HG03103 (cell line): Measurements from ENCODE around the gene ZNF333.
"Not testable (repeated sequence)": the region's sequence is repeated elsewhere in the genome, so short reads cannot be mapped to it uniquely, and the experiment has no call there.

Source experiments
- ATAC-seq: cut with Tn5 transposase; IDR thresholded peaks from one replicate; pipeline ENCODE4 v1.9.1; 2021; ENCODE audit warnings: low read depth; ENCODE audit not compliant: unreplicated experiment

The ZNF333 gene

GRCh38 chr19:14695471-14695870 lies 5.6 kb downstream of the ZNF333 start:
- no peak for ATAC-seq

DNA sequence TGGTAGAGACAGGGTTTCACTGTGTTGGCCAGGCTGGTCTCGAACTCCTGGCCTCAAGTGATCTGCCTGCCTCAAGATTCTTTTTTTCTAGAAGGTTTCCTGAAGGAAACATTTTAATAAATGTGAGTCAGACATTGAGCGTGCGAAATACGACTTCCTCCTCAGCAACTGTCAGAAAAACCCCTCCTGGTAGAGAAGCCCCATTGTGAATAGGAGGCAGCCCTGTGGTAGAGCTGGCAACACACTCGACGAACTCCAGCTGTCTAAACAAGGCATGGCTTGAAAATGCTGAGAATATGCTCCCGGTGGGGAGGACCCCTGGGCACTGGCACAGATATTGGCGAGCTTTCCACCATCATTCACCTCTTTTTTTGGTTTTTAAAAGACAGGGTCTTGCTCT lies 9.8 kb downstream of the ZNF333 start:
- ATAC-seq: no peak

GRCh38 chr19:14700711-14701375 lies 11.0 kb downstream of the ZNF333 start:
- no peak for ATAC-seq

GRCh38 chr19:14703833-14704232 lies 14.0 kb downstream of the ZNF333 start:
- no peak for ATAC-seq

DNA sequence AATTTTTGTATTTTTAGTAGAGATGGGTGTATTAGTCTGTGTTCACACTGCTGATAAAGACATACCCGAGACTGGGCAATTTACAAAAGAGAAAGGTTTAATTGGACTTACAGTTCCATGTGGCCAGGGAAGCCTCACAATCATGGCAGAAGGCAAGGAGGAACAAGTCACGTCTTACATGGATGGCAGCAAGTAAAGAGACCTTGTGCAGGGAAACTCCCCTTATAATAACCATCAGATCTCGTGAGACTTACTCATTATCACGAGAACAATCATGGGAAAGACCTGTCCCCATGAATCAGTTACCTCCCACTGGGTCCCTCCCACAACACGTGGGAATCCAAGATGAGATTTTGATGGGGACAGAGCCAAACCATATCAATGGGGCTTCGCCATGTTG lies 14.6 kb downstream of the ZNF333 start:
- no peak for ATAC-seq

DNA sequence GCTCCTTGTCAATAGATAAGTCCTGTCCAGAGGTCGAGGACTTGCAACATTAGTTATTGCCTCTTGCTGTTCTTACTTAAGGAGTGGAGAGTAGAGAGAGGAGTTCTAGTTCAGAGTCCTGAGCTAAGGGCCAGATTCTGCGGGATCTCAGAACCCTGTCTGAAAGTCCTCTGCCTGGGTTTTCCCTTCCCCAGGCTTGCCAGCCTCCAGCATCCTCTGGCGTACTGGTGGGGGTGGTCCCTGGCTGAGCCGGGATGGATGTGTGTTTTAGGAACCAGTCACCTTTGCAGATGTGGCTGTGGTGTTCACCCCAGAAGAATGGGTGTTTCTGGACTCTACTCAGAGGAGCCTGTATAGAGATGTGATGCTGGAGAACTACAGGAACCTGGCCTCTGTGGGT lies 26.0 kb downstream of the ZNF333 start:
- no peak for ATAC-seq

GRCh38 chr19:14718522-14719116 lies 28.8 kb downstream of the ZNF333 start:
- ATAC-seq: no peak

- no peak for ATAC-seq
These were observed 29.3 kb downstream of the ZNF333 start for GRCh38 chr19:14719162-14719561.

DNA sequence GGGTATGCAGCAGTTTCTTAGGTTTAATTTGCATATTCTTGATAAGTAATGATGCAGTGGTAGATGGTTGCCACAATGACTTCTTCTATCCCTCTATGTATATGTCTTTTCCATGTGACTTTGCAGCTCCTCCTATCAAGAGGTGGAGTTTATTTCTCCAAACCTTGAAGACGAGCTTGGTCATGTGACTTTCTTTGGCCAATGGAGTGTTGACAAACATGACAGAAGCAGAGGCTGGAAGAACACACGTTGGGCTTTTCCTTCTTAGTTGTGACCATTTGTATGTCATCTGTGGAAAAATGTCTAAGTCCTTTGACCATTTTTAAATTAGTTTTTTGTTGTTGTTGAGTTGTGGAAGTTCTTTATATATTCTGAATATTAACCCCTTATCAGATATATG lies 32.3 kb downstream of the ZNF333 start:
- ATAC-seq: no peak

GRCh38 chr19:14728595-14728994 lies 38.7 kb downstream of the ZNF333 start:
- no peak for ATAC-seq

- no peak for ATAC-seq
These were observed 41.4 kb downstream of the ZNF333 start for GRCh38 chr19:14731200-14731599.

GRCh38 chr19:14732510-14732909 lies 42.7 kb downstream of the ZNF333 start:
- no peak for ATAC-seq

DNA sequence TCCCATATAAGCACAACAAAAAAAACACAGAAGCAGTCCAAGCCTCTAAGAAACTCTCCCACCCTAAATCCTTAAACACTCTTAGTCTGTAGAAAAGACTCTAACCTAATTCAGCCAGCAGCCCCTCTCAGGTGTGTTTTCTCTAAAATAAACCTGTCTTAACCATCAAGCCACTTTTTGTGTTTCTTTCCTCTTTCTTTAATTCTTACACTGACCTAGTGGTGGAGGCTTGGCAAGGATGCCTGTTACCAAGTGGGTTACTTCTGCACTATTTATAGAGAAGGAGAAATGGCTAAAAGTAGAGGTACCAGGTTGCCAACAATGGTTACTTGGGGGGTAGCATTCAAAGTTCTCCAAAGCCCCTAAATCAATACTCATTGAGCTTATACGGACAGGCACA lies 43.7 kb downstream of the ZNF333 start:
- ATAC-seq: no peak

DNA sequence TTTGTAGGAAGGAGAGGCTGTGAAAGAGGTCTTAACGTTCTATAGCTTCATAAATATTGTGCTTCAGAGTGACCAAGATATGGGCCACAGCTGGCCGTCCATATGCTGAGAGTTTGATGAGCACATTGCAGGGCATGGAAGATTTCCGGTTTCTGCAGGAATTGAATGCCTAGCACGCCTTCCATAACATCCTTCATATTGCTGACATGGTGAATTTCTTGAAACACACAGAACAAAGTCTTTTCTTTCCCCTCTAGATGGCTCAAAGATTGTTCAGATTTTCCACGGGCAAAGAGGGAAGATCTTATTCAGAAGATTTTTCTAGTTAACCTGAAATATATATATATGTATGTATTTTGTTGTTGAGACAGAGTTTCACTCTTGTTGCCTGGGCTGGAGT lies 46.1 kb downstream of the ZNF333 start:
- no peak for ATAC-seq

DNA sequence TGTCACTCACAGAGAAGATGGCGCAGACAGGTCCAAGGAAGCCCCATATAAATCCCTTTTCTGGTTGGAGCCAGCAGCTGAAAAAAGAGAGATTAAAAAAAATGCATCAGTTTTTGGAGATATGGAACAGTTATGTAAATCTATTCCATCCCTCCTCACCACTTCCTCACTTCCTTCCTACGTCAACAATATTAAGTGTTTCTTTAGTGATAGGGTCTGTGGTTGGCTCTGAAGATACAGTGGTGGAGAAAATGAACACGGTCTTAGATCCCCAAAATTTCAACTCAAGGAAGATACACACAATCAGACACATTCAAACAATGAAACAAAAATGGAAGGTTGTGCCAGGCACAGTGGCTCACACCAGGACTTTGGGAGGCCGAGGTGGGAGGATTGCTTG lies 57.0 kb downstream of the ZNF333 start:
- no peak for ATAC-seq

- no peak for ATAC-seq
These were observed 58.8 kb downstream of the ZNF333 start for GRCh38 chr19:14748601-14749000.

- ATAC-seq: no peak
These were observed 69.0 kb downstream of the ZNF333 start for GRCh38 chr19:14758816-14759215.

- no peak for ATAC-seq
These were observed 71.8 kb downstream of the ZNF333 start for GRCh38 chr19:14761607-14762006.

- ATAC-seq: no peak
These were observed 72.3 kb downstream of the ZNF333 start for GRCh38 chr19:14762111-14762510.

GRCh38 chr19:14763497-14764145 lies 73.8 kb downstream of the ZNF333 start:
- no peak for ATAC-seq

GRCh38 chr19:14764401-14764800 lies 74.6 kb downstream of the ZNF333 start:
- no peak for ATAC-seq

DNA sequence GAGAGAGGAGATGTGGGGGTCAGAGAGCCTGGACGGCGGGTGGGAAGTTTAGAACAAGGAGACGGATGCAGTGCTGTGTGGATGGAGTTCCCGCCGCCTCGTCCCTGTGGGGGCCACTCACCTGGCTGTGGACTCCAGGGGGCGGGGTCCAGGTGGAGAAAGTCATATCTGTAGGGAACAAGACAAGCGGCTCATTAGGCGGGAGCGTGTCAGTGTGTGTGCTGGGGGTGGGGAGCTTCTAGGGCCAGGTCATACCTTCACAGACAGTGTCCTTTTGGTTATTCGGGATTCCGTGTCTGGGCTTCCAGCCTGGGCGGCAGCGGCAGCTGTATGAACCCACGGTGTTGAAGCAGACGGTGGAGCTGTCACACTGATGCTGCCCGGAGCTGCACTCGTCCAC lies 75.6 kb downstream of the ZNF333 start:
- not testable (repeated sequence) for ATAC-seq
